WTC11 (cell line): ENCODE data around the gene LCT. TPM values are rescaled to one million over a fixed set of nuclear protein-coding genes. Genes with fewer than 3 reads are reported as not detected.
A peak's percentile ranks its signal among the peaks of the same experiment; 100 is the strongest.

Experiments used
- ATAC-seq: fragments of 200-7000 bp; cut with Tn5 transposase; 2 replicates; pipeline ENCODE4 v1.10.0; 2021; ENCODE audit warnings: mild to moderate bottlenecking, moderate library complexity
- CTCF ChIA-PET: fragments of 300-600 bp; sonication (Branson Sonifier 250); formaldehyde crosslinking; loops from one replicate; lab custom pipeline; 2021; ENCODE audit warnings: antibody characterized with exemption; lab: Charles Lee
- POLR2A ChIA-PET: fragments of 350-600 bp; sonication (Branson Sonifier 250); formaldehyde crosslinking; loops from one replicate; lab custom pipeline; 2021; ENCODE audit warnings: antibody characterized with exemption; lab: Charles Lee
- DNase-seq: peaks from one replicate; pipeline ENCODE4 v3.0.0; 2021; ENCODE audit warnings: low spot score
- H3K27ac Mint-ChIP-seq: 2 replicates; pipeline ENCODE4 v1.8.0; 2021; ENCODE audit warnings: mixed read lengths
- H3K27me3 Mint-ChIP-seq: 2 replicates; pipeline ENCODE4 v1.8.0; 2021; ENCODE audit warnings: low read depth, mild to moderate bottlenecking, moderate library complexity, mixed read lengths
- H3K36me3 Mint-ChIP-seq: 2 replicates; pipeline ENCODE4 v1.8.0; 2021; ENCODE audit warnings: mixed read lengths
- H3K4me1 Mint-ChIP-seq: 2 replicates; pipeline ENCODE4 v1.8.0; 2022; ENCODE audit warnings: mixed read lengths
- H3K4me3 Mint-ChIP-seq: 2 replicates; pipeline ENCODE4 v1.8.0; 2021; ENCODE audit warnings: mild to moderate bottlenecking, moderate library complexity, mixed read lengths
- H3K9me3 Mint-ChIP-seq: 2 replicates; pipeline ENCODE4 v1.8.0; 2021; ENCODE audit warnings: mixed read lengths
- ATF1 ChIP-seq: sonication (generic); formaldehyde crosslinking; IDR thresholded peaks from 2 replicates; pipeline ENCODE4 v1.8.1; 2023; ENCODE audit warnings: mild to moderate bottlenecking, moderate library complexity, missing genetic modification reagents
- CBFB ChIP-seq: sonication (generic); formaldehyde crosslinking; IDR thresholded peaks from 2 replicates; pipeline ENCODE4 v1.8.1; 2022; ENCODE audit warnings: mild to moderate bottlenecking, low read depth, missing genetic modification reagents
- HMGA2 ChIP-seq: fragments of 250-450 bp; sonication (Bioruptor Pico); IDR thresholded peaks from 2 replicates; pipeline ENCODE4 v1.4.0; 2021; ENCODE audit warnings: mild to moderate bottlenecking, moderate library complexity
- IRF2 ChIP-seq: sonication (generic); formaldehyde crosslinking; IDR thresholded peaks from 2 replicates; pipeline ENCODE4 v1.8.0; 2022; ENCODE audit warnings: low read depth, missing genetic modification reagents, borderline replicate concordance
- JUN ChIP-seq: sonication (generic); formaldehyde crosslinking; IDR thresholded peaks from 2 replicates; pipeline ENCODE4 v1.8.0; 2023; ENCODE audit warnings: mild to moderate bottlenecking, missing genetic modification reagents
- NR3C1 ChIP-seq: sonication (generic); formaldehyde crosslinking; conservative IDR thresholded peaks from 2 replicates; pipeline ENCODE4 v1.8.1; 2023; ENCODE audit warnings: low read depth, mild to moderate bottlenecking, missing genetic modification reagents
- TCF7 ChIP-seq: sonication (generic); formaldehyde crosslinking; IDR thresholded peaks from 2 replicates; pipeline ENCODE4 v1.8.0; 2022; ENCODE audit warnings: mild to moderate bottlenecking, low read depth, missing genetic modification reagents, moderate library complexity
- ZNF416 ChIP-seq: fragments of 250-450 bp; sonication (Bioruptor Pico); IDR thresholded peaks from 2 replicates; pipeline ENCODE4 v1.9.0; 2021; ENCODE audit warnings: mild to moderate bottlenecking, inconsistent platforms
- total RNA-seq: library from RNA; stranded (reverse); gene quantifications from 3 replicates; pipeline ENCODE4 v1.2.3, GENCODE V29; 2021
- TF ChIP-seq, protein P1 (sequence below): sonication (generic); formaldehyde crosslinking; IDR thresholded peaks from 2 replicates; pipeline ENCODE4 v1.8.0; 2022; ENCODE audit warnings: mild to moderate bottlenecking, missing genetic modification reagents
- TF ChIP-seq, protein P2 (sequence below): sonication (generic); formaldehyde crosslinking; IDR thresholded peaks from 2 replicates; pipeline ENCODE4 v1.8.0; 2022; ENCODE audit warnings: missing genetic modification reagents
- TF ChIP-seq, protein P3 (sequence below): fragments of 250-450 bp; sonication (Bioruptor Pico); conservative IDR thresholded peaks from 2 replicates; pipeline ENCODE4 v1.9.0; 2021; ENCODE audit warnings: mild to moderate bottlenecking
- TF ChIP-seq, protein P4 (sequence below): sonication (generic); formaldehyde crosslinking; conservative IDR thresholded peaks from 2 replicates; pipeline ENCODE4 v1.8.1; 2023; ENCODE audit warnings: mild to moderate bottlenecking, low read depth, missing genetic modification reagents, moderate library complexity
- TF ChIP-seq, protein P5 (sequence below): sonication (generic); formaldehyde crosslinking; IDR thresholded peaks from 2 replicates; pipeline ENCODE4 v1.8.0; 2023; ENCODE audit warnings: mild to moderate bottlenecking, missing genetic modification reagents

The LCT gene
- total RNA-seq, 1 experiment from 2014 or later: 0.02 TPM

DNA sequence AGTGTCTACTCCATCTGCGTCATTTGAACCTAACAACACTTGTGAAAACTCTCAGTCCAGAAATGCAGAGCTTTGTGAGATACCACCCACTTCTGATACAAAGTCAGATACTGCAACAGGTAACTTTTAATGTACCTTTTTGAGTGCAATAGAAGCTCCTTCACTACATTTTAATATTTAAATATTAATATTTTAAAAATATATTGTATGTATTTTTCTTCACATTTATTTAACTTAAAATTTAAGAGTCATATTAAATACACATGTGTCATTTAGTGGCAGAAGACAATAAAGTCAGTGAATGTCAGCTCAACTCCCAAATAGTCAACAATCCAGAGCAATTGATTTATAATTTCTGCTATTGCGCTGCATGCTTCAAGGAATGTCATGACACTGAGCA is 81.4 kb downstream of the LCT start:
- H3K36me3 Mint-ChIP-seq: peaks cover 58% of the 10 kb centered on the region
- CTCF ChIA-PET: interaction anchor here (1.0 kb wide), 1 partner anchor 42 kb away, joined by 5 read pairs; no protein-coding TSS in a partner anchor
- no peaks in the 10 kb centered on the region for H3K4me1 Mint-ChIP-seq
- TF ChIP-seq HMGA2 (CRISPR knock-in tag): peak; percentile 94
- TF ChIP-seq JUN (CRISPR knock-in tag): no peak
- TF ChIP-seq NR3C1 (CRISPR knock-in tag): no peak
- TF ChIP-seq TCF7 (CRISPR knock-in tag): no peak
- no peak for TF ChIP-seq ATF1 (CRISPR knock-in tag)
- TF ChIP-seq, all 79 proteins: peak for 1
- Mint-ChIP-seq H3K27me3 (no peaks in the 10 kb centered on the region), H3K4me3 (no peak overlapping the region), H3K27ac (no peak overlapping the region), H3K9me3 (peaks cover 10% of the 10 kb centered on the region)
- no peak for DNase-seq
- ATAC-seq: no peak
- POLR2A ChIA-PET: no interaction called here

DNA sequence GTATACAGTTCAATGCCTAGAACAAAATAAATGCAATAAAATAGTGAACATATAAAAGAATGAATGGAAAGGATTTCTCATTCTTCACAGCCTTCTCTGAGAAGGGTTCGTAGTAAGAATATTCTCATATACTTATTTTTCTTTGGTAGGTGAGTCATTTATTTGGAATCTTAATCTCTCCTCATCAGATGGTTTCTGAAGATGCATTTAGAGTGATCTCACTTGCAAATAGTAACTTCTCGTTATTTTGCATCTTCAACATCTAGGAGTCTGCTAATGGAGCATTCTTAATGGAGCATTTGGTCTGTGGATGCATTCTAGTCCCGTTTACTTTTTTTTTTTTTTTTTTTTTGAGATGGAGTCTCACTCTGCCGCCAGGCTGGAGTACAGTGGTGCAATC is 91.4 kb downstream of the LCT start:
- H3K36me3 Mint-ChIP-seq: peaks cover 29% of the 10 kb centered on the region
- H3K27me3 Mint-ChIP-seq: no peaks in the 10 kb centered on the region
- ChIA-PET CTCF (interaction anchor here (1.7 kb wide), 1 partner anchor 52 kb away, joined by 6 read pairs; no protein-coding TSS in a partner anchor), POLR2A (no interaction called here)
- DNase-seq: no peak
- no peak for ATAC-seq
- no peaks in the 10 kb centered on the region for H3K9me3 Mint-ChIP-seq
- H3K4me3 Mint-ChIP-seq: no peak overlapping the region
- H3K4me1 Mint-ChIP-seq: peaks cover 21% of the 10 kb centered on the region
- no peak overlapping the region for H3K27ac Mint-ChIP-seq
- no peak for TF ChIP-seq ZNF416 (CRISPR knock-in tag)
- no peak for TF ChIP-seq ATF1 (CRISPR knock-in tag)
- TF ChIP-seq, protein P1, sequence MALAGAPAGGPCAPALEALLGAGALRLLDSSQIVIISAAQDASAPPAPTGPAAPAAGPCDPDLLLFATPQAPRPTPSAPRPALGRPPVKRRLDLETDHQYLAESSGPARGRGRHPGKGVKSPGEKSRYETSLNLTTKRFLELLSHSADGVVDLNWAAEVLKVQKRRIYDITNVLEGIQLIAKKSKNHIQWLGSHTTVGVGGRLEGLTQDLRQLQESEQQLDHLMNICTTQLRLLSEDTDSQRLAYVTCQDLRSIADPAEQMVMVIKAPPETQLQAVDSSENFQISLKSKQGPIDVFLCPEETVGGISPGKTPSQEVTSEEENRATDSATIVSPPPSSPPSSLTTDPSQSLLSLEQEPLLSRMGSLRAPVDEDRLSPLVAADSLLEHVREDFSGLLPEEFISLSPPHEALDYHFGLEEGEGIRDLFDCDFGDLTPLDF (CRISPR knock-in tag): no peak
- TF ChIP-seq, protein P2, sequence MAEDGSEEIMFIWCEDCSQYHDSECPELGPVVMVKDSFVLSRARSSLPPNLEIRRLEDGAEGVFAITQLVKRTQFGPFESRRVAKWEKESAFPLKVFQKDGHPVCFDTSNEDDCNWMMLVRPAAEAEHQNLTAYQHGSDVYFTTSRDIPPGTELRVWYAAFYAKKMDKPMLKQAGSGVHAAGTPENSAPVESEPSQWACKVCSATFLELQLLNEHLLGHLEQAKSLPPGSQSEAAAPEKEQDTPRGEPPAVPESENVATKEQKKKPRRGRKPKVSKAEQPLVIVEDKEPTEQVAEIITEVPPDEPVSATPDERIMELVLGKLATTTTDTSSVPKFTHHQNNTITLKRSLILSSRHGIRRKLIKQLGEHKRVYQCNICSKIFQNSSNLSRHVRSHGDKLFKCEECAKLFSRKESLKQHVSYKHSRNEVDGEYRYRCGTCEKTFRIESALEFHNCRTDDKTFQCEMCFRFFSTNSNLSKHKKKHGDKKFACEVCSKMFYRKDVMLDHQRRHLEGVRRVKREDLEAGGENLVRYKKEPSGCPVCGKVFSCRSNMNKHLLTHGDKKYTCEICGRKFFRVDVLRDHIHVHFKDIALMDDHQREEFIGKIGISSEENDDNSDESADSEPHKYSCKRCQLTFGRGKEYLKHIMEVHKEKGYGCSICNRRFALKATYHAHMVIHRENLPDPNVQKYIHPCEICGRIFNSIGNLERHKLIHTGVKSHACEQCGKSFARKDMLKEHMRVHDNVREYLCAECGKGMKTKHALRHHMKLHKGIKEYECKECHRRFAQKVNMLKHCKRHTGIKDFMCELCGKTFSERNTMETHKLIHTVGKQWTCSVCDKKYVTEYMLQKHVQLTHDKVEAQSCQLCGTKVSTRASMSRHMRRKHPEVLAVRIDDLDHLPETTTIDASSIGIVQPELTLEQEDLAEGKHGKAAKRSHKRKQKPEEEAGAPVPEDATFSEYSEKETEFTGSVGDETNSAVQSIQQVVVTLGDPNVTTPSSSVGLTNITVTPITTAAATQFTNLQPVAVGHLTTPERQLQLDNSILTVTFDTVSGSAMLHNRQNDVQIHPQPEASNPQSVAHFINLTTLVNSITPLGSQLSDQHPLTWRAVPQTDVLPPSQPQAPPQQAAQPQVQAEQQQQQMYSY (CRISPR knock-in tag): no peak
- TF ChIP-seq, protein P3, sequence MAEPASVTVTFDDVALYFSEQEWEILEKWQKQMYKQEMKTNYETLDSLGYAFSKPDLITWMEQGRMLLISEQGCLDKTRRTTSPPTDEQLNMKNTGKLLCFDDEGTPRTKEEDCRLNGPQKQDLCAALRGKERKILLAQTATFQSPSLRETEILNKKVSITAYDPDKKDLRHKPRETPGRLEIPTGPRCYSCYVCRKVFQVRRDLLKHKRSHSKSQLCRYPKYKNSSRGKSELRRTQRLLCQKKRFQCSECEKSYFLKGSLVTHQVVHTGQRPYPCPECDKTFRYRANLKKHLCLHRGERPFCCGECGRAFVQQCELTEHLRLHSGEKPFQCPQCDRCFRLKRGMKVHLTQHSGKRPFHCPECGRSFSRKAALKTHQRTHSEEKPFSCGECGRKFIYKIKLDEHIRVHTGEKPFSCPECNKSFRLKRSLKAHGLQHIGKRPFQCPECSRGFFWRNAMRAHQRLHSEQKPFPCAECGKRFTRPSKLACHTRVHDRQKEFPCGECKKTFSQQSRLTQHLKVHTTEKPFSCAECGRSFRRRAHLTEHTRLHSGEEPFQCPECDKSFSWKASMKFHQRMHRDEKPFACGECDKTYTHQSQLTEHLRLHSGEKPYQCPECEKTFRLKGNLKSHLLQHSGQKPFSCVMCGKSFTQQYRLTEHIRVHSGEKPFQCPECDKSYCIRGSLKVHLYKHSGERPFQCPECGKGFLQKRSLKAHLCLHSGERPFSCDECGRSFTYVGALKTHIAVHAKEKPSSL: no peak
- TF ChIP-seq, protein P4, sequence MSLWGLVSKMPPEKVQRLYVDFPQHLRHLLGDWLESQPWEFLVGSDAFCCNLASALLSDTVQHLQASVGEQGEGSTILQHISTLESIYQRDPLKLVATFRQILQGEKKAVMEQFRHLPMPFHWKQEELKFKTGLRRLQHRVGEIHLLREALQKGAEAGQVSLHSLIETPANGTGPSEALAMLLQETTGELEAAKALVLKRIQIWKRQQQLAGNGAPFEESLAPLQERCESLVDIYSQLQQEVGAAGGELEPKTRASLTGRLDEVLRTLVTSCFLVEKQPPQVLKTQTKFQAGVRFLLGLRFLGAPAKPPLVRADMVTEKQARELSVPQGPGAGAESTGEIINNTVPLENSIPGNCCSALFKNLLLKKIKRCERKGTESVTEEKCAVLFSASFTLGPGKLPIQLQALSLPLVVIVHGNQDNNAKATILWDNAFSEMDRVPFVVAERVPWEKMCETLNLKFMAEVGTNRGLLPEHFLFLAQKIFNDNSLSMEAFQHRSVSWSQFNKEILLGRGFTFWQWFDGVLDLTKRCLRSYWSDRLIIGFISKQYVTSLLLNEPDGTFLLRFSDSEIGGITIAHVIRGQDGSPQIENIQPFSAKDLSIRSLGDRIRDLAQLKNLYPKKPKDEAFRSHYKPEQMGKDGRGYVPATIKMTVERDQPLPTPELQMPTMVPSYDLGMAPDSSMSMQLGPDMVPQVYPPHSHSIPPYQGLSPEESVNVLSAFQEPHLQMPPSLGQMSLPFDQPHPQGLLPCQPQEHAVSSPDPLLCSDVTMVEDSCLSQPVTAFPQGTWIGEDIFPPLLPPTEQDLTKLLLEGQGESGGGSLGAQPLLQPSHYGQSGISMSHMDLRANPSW: no peak
- TF ChIP-seq IRF2 (CRISPR knock-in tag): no peak
- TF ChIP-seq, protein P5, sequence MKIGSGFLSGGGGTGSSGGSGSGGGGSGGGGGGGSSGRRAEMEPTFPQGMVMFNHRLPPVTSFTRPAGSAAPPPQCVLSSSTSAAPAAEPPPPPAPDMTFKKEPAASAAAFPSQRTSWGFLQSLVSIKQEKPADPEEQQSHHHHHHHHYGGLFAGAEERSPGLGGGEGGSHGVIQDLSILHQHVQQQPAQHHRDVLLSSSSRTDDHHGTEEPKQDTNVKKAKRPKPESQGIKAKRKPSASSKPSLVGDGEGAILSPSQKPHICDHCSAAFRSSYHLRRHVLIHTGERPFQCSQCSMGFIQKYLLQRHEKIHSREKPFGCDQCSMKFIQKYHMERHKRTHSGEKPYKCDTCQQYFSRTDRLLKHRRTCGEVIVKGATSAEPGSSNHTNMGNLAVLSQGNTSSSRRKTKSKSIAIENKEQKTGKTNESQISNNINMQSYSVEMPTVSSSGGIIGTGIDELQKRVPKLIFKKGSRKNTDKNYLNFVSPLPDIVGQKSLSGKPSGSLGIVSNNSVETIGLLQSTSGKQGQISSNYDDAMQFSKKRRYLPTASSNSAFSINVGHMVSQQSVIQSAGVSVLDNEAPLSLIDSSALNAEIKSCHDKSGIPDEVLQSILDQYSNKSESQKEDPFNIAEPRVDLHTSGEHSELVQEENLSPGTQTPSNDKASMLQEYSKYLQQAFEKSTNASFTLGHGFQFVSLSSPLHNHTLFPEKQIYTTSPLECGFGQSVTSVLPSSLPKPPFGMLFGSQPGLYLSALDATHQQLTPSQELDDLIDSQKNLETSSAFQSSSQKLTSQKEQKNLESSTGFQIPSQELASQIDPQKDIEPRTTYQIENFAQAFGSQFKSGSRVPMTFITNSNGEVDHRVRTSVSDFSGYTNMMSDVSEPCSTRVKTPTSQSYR (CRISPR knock-in tag): no peak
- no peak for TF ChIP-seq CBFB (CRISPR knock-in tag)
